A549 (cell line): ENCODE results near the gene KRTAP10-2. TPM values are rescaled to one million over a fixed set of nuclear protein-coding genes. Genes with fewer than 3 reads are reported as not detected.

Experiments used
- ATAC-seq, 2 experiments: fragments of 200-7000 bp in 1 of 2; fragments of >200 bp in 1 of 2; cut with Nextera tagmentation in 1 of 2; cut with Tn5 transposase in 1 of 2; 3 replicates each; pipeline versions ENCODE4 v1.8.0 to v1.9.1; 2018 to 2020; ENCODE audit warnings: mild to moderate bottlenecking in 1 of 2, moderate library complexity in 1 of 2
- CTCF ChIA-PET: fragments of 300-600 bp; sonication (Branson Sonifier 250); formaldehyde crosslinking; extraction: SDS; loops from one replicate; lab custom pipeline; 2021; ENCODE audit warnings: antibody characterized with exemption, inconsistent platforms; lab: Yijun Ruan, JAX
- POLR2A ChIA-PET: fragments of 350-600 bp; formaldehyde crosslinking; extraction: SDS; loops from one replicate; lab custom pipeline; 2021; ENCODE audit warnings: antibody characterized with exemption, inconsistent platforms; lab: Yijun Ruan, JAX
- DNase-seq, 2 experiments: peaks; one replicate each; pipeline versions ENCODE4 v3.0.0 to v3.0.0-alpha.2; 2011 to 2016; ENCODE audit warnings: low read depth in 1 of 2, low spot score in 1 of 2
- FAIRE-seq: peaks from 2 replicates; lab custom pipeline; 2011; peaks lifted over from hg19 to GRCh38; lab: Jason Lieb, UNC
- H3K27ac ChIP-seq, 2 experiments: fragments of >200 bp; sonication (Bioruptor Twin); formaldehyde crosslinking; 3 replicates each; pipeline ENCODE4 v1.5.1; 2016 to 2017
- H3K4me1 ChIP-seq: fragments of >200 bp; sonication (Bioruptor Twin); formaldehyde crosslinking; 3 replicates; pipeline ENCODE4 v1.6.1; 2016
- H3K4me2 ChIP-seq: fragments of >200 bp; sonication (Bioruptor Twin); formaldehyde crosslinking; 3 replicates; pipeline ENCODE4 v1.6.1; 2016
- H3K4me3 ChIP-seq: fragments of >200 bp; sonication (Bioruptor Twin); formaldehyde crosslinking; 3 replicates; pipeline ENCODE4 v1.5.1; 2016
- H3K9me3 ChIP-seq: fragments of >200 bp; sonication (Bioruptor Twin); formaldehyde crosslinking; 3 replicates; pipeline ENCODE4 v1.6.1; 2016
- CBX2 ChIP-seq: fragments of 200-600 bp; sonication (generic); IDR thresholded peaks from 2 replicates; pipeline ENCODE4 v1.6.1; 2016; ENCODE audit warnings: low read depth, mild to moderate bottlenecking, borderline replicate concordance
- CHD2 ChIP-seq: fragments of 150-350 bp; IDR thresholded peaks from 2 replicates; pipeline ENCODE4 v1.6.1; 2014; ENCODE audit warnings: low read length; ENCODE audit not compliant: partially characterized antibody
- CHD4 ChIP-seq: fragments of 200-600 bp; sonication (generic); IDR thresholded peaks from 2 replicates; pipeline ENCODE4 v1.6.1; 2016; ENCODE audit warnings: antibody characterized with exemption, mild to moderate bottlenecking, borderline replicate concordance
- EP300 ChIP-seq, 2 experiments: fragments of >200 bp; sonication (Bioruptor Twin); formaldehyde crosslinking; IDR thresholded peaks; 2 replicates in 1 of 2; 3 replicates in 1 of 2; pipeline ENCODE4 v1.6.1; 2016 to 2017
- ESRRA ChIP-seq: fragments of 150-350 bp; IDR thresholded peaks from 2 replicates; pipeline ENCODE4 v1.6.1; 2014; ENCODE audit warnings: mild to moderate bottlenecking, low read length, borderline replicate concordance
- FOSB ChIP-seq: fragments of 250-450 bp; sonication (Bioruptor Pico); IDR thresholded peaks from 2 replicates; pipeline ENCODE4 v1.5.0; 2020; ENCODE audit warnings: mild to moderate bottlenecking, moderate library complexity
- FOXS1 ChIP-seq: fragments of 250-450 bp; sonication (Bioruptor Pico); IDR thresholded peaks from 2 replicates; pipeline ENCODE4 v1.5.0; 2020; ENCODE audit warnings: mild to moderate bottlenecking, moderate library complexity
- GATA3 ChIP-seq: IDR thresholded peaks from 2 replicates; pipeline ENCODE4 v1.6.1; 2012; ENCODE audit warnings: borderline replicate concordance
- HOXB13 ChIP-seq: fragments of 250-450 bp; sonication (Bioruptor Pico); IDR thresholded peaks from 2 replicates; pipeline ENCODE4 v1.5.0; 2020; ENCODE audit warnings: low read depth, mild to moderate bottlenecking, moderate library complexity
- KDM1A ChIP-seq: fragments of 200-600 bp; sonication (generic); IDR thresholded peaks from 2 replicates; pipeline ENCODE4 v1.6.1; 2016; ENCODE audit warnings: low read depth, mild to moderate bottlenecking
- MAZ ChIP-seq: fragments of 150-350 bp; IDR thresholded peaks from 2 replicates; pipeline ENCODE4 v1.6.1; 2014; ENCODE audit warnings: antibody characterized with exemption, low read depth, low read length, borderline replicate concordance
- NPAS2 ChIP-seq: fragments of 250-450 bp; sonication (Bioruptor Pico); IDR thresholded peaks from 2 replicates; pipeline ENCODE4 v1.8.0; 2022; ENCODE audit warnings: mild to moderate bottlenecking, moderate library complexity, borderline replicate concordance
- NR3C1 ChIP-seq: fragments of >200 bp; sonication (Bioruptor Twin); formaldehyde crosslinking; IDR thresholded peaks from 3 replicates; pipeline ENCODE4 v1.6.1; 2017
- REST ChIP-seq: fragments of 200-600 bp; sonication (generic); IDR thresholded peaks from 2 replicates; pipeline ENCODE4 v1.6.1; 2016; ENCODE audit warnings: antibody characterized with exemption, mild to moderate bottlenecking, moderate library complexity
- SREBF2 ChIP-seq: fragments of 450-650 bp; IDR thresholded peaks from 2 replicates; pipeline ENCODE4 v1.6.1; 2014; ENCODE audit warnings: mild to moderate bottlenecking, moderate library complexity
- TFCP2L1 ChIP-seq: fragments of 250-450 bp; sonication (Bioruptor Pico); IDR thresholded peaks from 2 replicates; pipeline ENCODE4 v1.5.0; 2021; ENCODE audit warnings: mild to moderate bottlenecking
- ZNF302 ChIP-seq: fragments of 250-450 bp; sonication (Bioruptor Pico); IDR thresholded peaks from 2 replicates; pipeline ENCODE4 v1.9.0; 2021; ENCODE audit warnings: inconsistent platforms, mild to moderate bottlenecking, moderate library complexity
- ZSCAN20 ChIP-seq: fragments of 250-450 bp; sonication (Bioruptor Pico); IDR thresholded peaks from 2 replicates; pipeline ENCODE4 v1.8.0; 2022; ENCODE audit warnings: mild to moderate bottlenecking, moderate library complexity
- WGBS: methylation state at CpG from one replicate; pipeline ENCODE4 v1.1.6; 2017; ENCODE audit errors: missing lambda C conversion rate; 5-methylcytosine and 5-hydroxymethylcytosine counted together
- polyA plus RNA-seq, 4 experiments: library from polyadenylated mRNA; depleted of rRNA in 3 of 4; stranded (reverse); fragments of >200 nt; fragmentation: RNase III in 1 of 4; extraction: RNeasy Plus Mini Kit Qiagen cat#74134 plus additional on column Dnase treatment in 1 of 4; gene quantifications; 2 replicates in 3 of 4; 3 replicates in 1 of 4; pipeline ENCODE4 v1.2.3, GENCODE V29; 2011 to 2017
- TF ChIP-seq, protein P1 (sequence below): fragments of >200 bp; sonication (Bioruptor Twin); formaldehyde crosslinking; IDR thresholded peaks from 3 replicates; pipeline ENCODE4 v1.5.1; 2016
- TF ChIP-seq, protein P2 (sequence below): IDR thresholded peaks from 2 replicates; pipeline ENCODE4 v1.6.1; 2012; ENCODE audit warnings: low read depth, borderline replicate concordance

The KRTAP10-2 gene
- polyA plus RNA-seq, 2 of the 4 experiments (the other 2 are of a cell fraction), result not detected

DNA sequence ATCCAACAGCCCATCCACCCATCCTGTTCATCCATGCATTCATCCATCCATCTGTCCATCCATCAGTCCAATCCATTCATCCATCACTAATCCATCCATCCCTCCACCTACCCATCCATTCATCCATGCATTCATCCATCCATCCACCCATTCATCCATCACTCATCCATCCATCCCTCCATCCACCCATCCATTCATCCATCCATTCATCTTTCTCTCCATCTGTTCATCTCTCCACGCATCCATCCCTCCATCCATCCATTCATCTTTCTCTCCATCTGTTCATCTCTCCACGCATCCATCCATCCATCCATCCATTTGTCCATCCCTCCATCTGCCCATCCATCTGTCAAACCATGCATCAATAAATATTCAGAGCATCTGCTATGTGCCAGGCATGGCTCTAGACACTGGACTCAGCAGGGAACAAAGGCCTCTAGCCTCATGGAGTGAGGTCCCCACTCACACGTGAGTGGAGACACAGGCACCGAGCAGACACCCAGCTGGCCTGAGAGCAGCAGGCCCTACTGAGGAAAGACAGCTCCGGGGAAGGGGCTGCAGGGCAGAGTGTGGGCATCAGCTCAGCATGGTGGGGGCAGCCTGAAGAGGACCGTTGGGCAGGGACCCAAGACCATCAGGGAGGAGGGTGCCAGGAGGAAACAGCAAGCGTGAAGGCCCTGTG, 20.9 kb downstream of the KRTAP10-2 start:
- WGBS, result 48% methylated on average over 5 of the region's 7 CpGs
- CTCF ChIA-PET, result no interaction called here
- TF ChIP-seq EP300 (IDR thresholded peaks at IDR 0.05) (no peak), FOXS1 (no peak), NR3C1 (no peak)
- DNase-seq (no peak), FAIRE-seq (no peak), ATAC-seq (no peak)
- Histone ChIP-seq H3K27ac (no peak overlapping the region), H3K9me3 (no peaks in the 10 kb centered on the region), H3K4me3 (no peak overlapping the region), H3K4me2 (no peak overlapping the region), H3K4me1 (no peaks in the 10 kb centered on the region)
- POLR2A ChIA-PET, result no interaction called here

DNA sequence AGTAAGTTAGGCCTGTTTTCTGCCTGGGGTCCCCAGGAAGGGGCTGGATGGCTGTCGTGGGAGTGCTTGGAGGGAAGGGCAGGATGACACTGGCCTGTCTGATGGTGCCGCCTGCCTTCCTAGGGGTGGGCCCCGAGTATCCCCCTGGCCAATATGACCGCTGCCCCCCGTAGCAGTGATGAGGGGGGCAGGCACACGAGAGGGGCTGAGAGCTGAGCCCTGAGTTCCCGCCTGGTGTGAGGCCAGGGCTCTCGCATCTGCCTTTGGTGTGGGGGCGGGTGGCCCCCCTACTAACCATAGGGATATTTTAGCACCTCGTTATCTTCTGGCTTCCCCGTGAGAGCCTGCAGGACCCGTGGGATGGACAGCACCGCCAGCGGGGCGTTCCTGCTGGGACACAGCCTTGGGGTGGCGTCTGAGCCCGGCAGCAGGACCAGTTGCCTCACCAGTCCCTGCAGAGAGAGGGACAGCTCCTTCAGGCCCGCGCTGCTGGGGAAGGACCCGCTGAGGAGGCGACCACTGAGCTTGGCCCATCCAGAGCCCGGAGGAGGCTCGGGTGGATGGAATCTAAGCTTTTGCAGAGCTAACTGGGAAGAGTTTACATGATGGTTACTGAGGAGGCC, 21.7 kb downstream of the KRTAP10-2 start:
- H3K9me3 ChIP-seq, result no peaks in the 10 kb centered on the region
- 21% methylated on average over 6 of the region's 23 CpGs for WGBS
- FAIRE-seq, result no peak
- TF ChIP-seq ZSCAN20 (CRISPR knock-in tag) (no peak), ESRRA (no peak), CHD2 (no peak), MAZ (no peak), CHD4 (no peak), TFCP2L1 (no peak), REST (no peak), ZNF302 (CRISPR knock-in tag) (no peak), FOSB (CRISPR knock-in tag) (no peak), KDM1A (no peak), NPAS2 (CRISPR knock-in tag) (no peak), GATA3 (no peak), CBX2 (no peak), SREBF2 (no peak), HOXB13 (no peak)
- TF ChIP-seq, protein P1, sequence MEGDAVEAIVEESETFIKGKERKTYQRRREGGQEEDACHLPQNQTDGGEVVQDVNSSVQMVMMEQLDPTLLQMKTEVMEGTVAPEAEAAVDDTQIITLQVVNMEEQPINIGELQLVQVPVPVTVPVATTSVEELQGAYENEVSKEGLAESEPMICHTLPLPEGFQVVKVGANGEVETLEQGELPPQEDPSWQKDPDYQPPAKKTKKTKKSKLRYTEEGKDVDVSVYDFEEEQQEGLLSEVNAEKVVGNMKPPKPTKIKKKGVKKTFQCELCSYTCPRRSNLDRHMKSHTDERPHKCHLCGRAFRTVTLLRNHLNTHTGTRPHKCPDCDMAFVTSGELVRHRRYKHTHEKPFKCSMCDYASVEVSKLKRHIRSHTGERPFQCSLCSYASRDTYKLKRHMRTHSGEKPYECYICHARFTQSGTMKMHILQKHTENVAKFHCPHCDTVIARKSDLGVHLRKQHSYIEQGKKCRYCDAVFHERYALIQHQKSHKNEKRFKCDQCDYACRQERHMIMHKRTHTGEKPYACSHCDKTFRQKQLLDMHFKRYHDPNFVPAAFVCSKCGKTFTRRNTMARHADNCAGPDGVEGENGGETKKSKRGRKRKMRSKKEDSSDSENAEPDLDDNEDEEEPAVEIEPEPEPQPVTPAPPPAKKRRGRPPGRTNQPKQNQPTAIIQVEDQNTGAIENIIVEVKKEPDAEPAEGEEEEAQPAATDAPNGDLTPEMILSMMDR, result no peak
- TF ChIP-seq, protein P2, sequence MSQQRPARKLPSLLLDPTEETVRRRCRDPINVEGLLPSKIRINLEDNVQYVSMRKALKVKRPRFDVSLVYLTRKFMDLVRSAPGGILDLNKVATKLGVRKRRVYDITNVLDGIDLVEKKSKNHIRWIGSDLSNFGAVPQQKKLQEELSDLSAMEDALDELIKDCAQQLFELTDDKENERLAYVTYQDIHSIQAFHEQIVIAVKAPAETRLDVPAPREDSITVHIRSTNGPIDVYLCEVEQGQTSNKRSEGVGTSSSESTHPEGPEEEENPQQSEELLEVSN, result no peak
- TF ChIP-seq, all 56 proteins: peak for 0
- ChIA-PET CTCF (no interaction called here), POLR2A (no interaction called here)
- Histone ChIP-seq H3K4me2 (no peak overlapping the region), H3K4me1 (no peaks in the 10 kb centered on the region), H3K27ac (no peak overlapping the region), H3K4me3 (no peak overlapping the region)
- DNase-seq (no peak), ATAC-seq (no peak)
